Nucleus accumbens (tissue), 56 donors: ENCODE results near the gene ZNF385C.

ENCODE experiments used
- DNase-seq, 56 donors: peaks; one replicate each; lab custom pipeline; 2025; lab: John Stamatoyannopoulos, UW

ZNF385C gene

GRCh38 chr17:42002175-42002791, 96.0 kb downstream of the ZNF385C start:
- DNase-seq: no peak

- no peak for DNase-seq
These were observed 96.5 kb downstream of the ZNF385C start for GRCh38 chr17:42001729-42002128.

GRCh38 chr17:42000413-42001133, 97.7 kb downstream of the ZNF385C start:
- DNase-seq: no peak

GRCh38 chr17:41998497-41998896, 99.8 kb downstream of the ZNF385C start:
- DNase-seq: no peak

GRCh38 chr17:41996855-41997164, 101.5 kb downstream of the ZNF385C start:
- DNase-seq: no peak

- DNase-seq: peak in 49 of 56 donors; percentile 23 to 90 (median 74)
These were observed 105.7 kb downstream of the ZNF385C start for GRCh38 chr17:41992576-41992975.

GRCh38 chr17:41989702-41990419, 108.4 kb downstream of the ZNF385C start:
- DNase-seq: no peak

GRCh38 chr17:41988418-41988817, 109.9 kb downstream of the ZNF385C start:
- DNase-seq: no peak

- no peak for DNase-seq
These were observed 110.6 kb downstream of the ZNF385C start for GRCh38 chr17:41987642-41988041.

- DNase-seq: peak in 1 of 56 donors; percentile 20
These were observed 111.6 kb downstream of the ZNF385C start for GRCh38 chr17:41986634-41987033.

GRCh38 chr17:41985919-41986318, 112.4 kb downstream of the ZNF385C start:
- DNase-seq: no peak

- no peak for DNase-seq
These were observed 113.8 kb downstream of the ZNF385C start for GRCh38 chr17:41984454-41984853.

- DNase-seq: no peak
These were observed 116.1 kb downstream of the ZNF385C start for GRCh38 chr17:41982026-41982760.

- DNase-seq: no peak
These were observed 120.3 kb downstream of the ZNF385C start for GRCh38 chr17:41977991-41978390.

GRCh38 chr17:41976142-41976768, 122.0 kb downstream of the ZNF385C start:
- peak in 11 of 56 donors; percentile 15 to 50 (median 30) for DNase-seq
